ENCODE results near the gene GSTA5.
A peak's percentile ranks its signal among the peaks of the same experiment; 100 is the strongest.
"Not testable (repeated sequence)": the region's sequence is repeated elsewhere in the genome, so short reads cannot be mapped to it uniquely, and the experiment has no call there.

The GSTA5 gene

DNA sequence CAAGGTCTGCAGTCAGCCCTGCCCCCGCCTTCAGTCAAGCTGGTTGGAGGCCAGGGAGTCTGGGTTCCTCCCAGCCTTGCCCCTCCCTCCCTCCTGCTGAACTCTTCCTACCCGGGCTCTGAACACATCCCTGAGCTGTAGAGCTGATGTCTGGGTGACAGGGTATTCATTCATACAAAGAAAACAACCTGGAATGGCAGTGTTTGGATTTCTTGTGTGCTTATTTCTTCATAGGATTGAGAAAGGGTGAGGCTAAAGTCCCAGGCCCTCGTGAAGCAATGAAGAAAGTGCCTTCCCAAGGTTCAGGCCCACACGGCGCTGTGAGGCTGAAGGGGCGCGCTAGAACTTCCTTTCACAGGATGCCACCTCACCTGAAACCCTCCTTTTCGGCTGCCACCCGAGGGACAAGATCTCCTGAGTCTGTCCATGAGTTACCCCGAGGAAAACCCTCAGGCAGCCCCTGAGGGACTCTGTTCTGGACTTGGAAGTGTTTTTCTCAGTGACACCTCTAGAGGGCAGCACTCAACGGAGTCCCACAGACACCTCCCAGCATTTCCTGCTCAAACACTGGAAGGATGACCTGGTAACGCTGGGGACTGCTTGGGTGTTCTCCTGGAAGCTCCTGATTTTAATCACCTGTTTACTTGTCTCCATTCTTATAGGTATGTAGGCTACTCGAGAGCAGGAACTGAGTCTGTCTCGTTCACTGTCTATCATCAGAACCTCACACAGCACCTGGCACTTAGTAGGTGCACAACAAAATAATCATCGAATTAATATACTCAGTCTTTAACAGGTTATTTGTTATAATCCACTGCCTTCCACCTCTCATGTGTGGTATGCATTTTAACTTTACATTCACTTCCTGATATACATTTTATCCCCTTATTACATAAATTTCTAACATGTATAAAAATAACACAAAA lies 25.2 kb downstream of the GSTA5 start:
- TF ChIP-seq, protein P1, sequence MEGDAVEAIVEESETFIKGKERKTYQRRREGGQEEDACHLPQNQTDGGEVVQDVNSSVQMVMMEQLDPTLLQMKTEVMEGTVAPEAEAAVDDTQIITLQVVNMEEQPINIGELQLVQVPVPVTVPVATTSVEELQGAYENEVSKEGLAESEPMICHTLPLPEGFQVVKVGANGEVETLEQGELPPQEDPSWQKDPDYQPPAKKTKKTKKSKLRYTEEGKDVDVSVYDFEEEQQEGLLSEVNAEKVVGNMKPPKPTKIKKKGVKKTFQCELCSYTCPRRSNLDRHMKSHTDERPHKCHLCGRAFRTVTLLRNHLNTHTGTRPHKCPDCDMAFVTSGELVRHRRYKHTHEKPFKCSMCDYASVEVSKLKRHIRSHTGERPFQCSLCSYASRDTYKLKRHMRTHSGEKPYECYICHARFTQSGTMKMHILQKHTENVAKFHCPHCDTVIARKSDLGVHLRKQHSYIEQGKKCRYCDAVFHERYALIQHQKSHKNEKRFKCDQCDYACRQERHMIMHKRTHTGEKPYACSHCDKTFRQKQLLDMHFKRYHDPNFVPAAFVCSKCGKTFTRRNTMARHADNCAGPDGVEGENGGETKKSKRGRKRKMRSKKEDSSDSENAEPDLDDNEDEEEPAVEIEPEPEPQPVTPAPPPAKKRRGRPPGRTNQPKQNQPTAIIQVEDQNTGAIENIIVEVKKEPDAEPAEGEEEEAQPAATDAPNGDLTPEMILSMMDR (conservative IDR thresholded peaks at IDR 0.05; ENCODE audit: low read depth, low read length): peak; percentile 74
- DNase-seq (ENCODE audit: low read depth): peak; percentile 2
- no peak overlapping the region for H3K4me3 ChIP-seq (ENCODE audit: low read length)

DNA sequence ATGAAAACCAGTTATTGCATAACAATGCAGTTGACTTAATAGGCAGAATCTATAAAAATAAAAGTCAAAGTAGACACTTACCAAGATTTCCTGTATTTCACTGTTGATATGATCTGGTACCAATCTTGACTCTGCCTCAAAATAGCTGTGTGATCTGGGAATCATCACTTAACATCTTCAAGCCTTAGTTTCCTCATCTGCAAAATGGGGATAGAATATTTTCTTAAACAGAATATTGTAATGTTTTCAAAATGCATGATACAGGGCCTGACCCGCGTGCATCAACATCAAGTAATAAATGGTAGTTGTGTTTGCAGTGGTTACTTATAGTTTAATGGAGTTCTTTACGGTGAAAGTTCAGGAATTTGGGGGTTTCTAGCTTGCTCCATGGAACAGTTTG lies 26.1 kb downstream of the GSTA5 start:
- DNase-seq (ENCODE audit: low read depth); H3K4me3 ChIP-seq (ENCODE audit: low read length): not testable (repeated sequence)

DNA sequence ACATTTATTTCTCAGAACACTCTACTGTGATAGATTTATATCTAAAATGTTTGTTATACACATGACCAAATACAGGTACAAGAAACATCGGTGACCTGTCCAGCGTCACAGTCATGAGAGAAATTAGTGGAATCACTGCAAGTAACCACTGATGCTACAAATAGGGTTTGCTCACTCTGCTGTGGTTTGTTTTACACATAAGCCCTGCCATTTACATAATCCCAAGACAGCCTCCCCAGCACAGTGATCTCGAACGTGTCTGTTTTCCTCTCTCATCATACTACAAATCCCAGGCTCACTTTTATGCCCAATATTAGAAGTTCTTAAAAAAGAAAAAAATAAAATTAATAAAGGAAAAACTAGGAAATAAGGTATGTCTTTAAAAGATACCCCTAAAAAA lies 30.8 kb downstream of the GSTA5 start:
- DNase-seq (ENCODE audit: low read depth); H3K4me3 ChIP-seq (ENCODE audit: low read length): not testable (repeated sequence)

DNA sequence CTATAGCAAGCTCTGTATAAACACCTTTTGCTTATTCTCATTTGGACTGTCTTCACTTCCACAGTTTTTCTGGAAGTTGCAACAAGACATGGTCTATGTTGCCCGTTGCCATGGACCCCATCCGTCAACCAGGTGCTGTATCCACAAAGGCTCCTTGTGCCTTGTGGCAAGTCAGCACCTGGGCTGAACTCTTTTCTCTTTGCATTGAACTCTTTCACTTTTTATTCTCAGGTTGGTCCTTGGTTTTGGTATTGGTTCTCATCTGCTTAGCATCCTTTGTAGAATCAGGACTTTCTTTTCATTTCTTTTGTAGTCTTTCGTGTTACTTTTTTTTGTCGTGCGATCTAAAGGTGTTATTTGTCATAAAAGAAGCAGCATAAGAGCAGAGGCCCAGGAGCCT lies 32.0 kb downstream of the GSTA5 start:
- H3K4me3 ChIP-seq (ENCODE audit: low read length): no peak overlapping the region
- TF ChIP-seq, protein P1 (conservative IDR thresholded peaks at IDR 0.05; ENCODE audit: low read depth, low read length): no peak
- no peak for DNase-seq (ENCODE audit: low read depth)

DNA sequence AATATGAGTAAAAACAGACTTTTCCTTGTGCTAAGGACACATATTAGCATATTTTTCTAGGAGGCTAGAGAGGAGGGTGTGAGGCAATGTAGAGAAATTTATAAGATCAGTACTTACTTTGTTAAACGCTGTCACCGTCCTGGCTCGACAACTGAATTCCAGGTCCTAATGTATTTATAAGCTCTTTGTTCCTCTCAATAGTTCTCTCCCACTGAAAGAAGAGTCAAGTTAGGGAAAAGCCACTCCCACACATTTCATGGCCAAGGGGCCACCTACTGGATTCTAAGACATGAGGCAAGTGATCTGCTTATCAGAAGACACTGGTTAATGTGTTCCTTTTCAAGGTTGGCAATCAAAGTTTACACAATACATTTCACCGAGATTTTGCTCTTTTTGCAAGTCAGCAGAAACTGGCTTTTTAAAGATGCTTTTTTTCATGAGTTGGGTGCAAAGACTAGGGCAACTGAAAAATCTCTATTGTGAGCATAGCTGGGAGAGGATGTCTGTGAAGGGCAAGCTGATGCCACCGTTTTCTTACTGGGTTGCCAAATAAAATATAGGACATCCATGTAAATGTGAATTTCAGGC lies 36.9 kb downstream of the GSTA5 start, which contains the start of gene GSTA1:
Gene GSTA1 (minus strand): TSS at position 149 of the 588 bp plus-strand sequence. CDS start 4,549 bp downstream, outside the sequence.
- not testable (repeated sequence) for DNase-seq (ENCODE audit: low read depth); H3K4me3 ChIP-seq (ENCODE audit: low read length)

DNA sequence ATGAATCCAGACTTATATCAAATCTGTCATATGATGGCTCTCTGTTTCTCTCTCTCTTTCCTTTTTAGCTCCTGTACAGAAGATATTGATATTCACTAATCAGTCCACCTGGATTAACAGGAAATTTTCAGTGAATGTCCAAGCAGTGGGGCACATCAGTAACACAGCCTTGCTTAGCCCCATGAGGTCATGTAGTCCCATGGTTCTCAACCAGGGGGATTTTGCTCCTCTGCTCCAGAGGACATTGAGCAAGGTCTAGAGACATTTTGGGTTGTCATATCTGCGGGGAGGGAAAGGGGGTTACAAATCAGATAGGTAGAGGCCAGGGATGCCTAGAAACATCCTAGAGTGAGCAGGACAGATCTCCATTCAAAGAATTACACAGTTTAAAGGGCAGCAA lies 37.8 kb downstream of the GSTA5 start:
- TF ChIP-seq, protein P1 (conservative IDR thresholded peaks at IDR 0.05; ENCODE audit: low read depth, low read length): no peak
- DNase-seq (ENCODE audit: low read depth): no peak
- H3K4me3 ChIP-seq (ENCODE audit: low read length): no peak overlapping the region

DNA sequence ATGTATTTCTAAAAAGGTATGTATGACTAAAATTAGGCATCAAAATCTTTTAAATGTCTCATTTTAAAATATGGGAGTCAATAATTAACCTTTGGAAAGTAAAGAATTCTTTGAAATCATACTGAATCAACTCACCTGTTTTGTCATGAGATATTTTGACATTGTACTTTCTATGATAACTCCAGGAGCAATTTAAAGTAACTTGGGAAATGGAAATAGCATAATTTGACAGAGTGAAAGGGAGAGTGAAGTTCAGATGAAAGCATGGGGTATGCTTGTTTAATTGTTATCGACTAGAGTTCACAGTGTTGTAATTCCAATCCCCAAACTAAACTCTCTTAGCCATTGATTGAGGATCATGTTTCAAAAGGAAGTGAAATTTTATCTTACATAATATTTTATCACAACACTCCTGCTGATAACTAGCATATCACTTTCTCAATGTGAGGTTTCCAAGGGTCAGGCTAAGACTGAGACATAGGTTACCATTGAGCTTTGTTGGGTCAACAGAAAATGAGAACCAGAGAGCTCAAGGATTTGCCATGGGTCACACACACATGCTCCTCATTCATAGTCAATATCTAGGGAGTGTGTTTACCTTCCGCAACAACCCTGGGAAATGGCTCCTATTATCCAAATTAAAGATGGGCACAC lies 39.3 kb downstream of the GSTA5 start:
- TF ChIP-seq, protein P1 (conservative IDR thresholded peaks at IDR 0.05; ENCODE audit: low read depth, low read length): no peak
- no peak overlapping the region for H3K4me3 ChIP-seq (ENCODE audit: low read length)
- no peak for DNase-seq (ENCODE audit: low read depth)

DNA sequence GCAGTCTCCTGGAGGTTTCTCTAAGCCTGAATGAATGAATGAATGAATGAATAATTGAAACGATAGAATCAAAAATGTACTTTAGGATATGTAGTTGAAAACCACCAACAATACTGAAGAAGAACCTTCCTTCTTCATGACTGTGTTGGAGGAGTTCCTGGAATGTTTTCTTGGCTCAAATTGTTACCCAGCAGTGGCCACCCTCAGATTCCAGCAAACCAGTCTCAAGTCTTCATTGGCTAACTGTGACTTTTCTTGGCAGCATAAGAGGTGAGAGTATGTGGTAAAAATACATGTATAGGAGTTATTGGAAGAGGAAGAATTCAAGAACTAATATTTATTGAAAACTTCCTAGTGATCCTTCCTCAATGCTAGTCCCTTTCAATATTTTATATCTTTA lies 41.3 kb downstream of the GSTA5 start:
- DNase-seq (ENCODE audit: low read depth); H3K4me3 ChIP-seq (ENCODE audit: low read length): not testable (repeated sequence)

DNA sequence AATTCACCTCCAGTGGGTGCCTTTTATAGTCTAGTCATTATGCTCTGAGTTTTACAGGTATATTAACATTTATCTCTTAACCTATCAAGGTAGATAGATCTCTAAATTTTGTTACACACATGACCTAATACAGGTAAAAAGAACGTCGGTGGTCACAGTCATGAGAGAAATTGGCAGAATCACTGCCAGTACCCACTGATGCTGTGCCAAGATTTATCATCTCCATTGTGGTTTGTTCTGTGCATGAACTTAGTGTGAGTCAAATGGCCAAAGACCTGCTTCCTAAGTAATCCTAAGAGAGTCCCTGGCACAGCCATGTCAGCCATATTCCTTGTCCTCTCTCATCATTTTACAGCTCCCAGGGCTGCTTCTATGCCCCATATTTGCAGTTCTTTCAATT lies 46.2 kb downstream of the GSTA5 start:
- DNase-seq (ENCODE audit: low read depth); H3K4me3 ChIP-seq (ENCODE audit: low read length): not testable (repeated sequence)
